Measurements from ENCODE around the gene THADA. TPM values are rescaled to one million over a fixed set of nuclear protein-coding genes. Genes with fewer than 3 reads are reported as not detected.

THADA gene
- polyA plus RNA-seq, 3 donors = 7.3 to 11.2 (median 9.7) TPM

GRCh38 chr2:43292851-43293743 lies 302.7 kb downstream of the THADA start:
- Mint-ChIP-seq H3K27ac (peak overlapping the region; percentile 97 to 99 (median 99)), H3K9me3 (peaks cover 0 to 5% (median 0%) of the 10 kb centered on the region in 7 donors), H3K27me3 (ENCODE audit: low read depth in 3 of 3) (no peaks in the 10 kb centered on the region), H3K36me3 (peaks cover 32 to 39% of the 10 kb centered on the region in 2 donors), H3K4me3 (no peak overlapping the region), H3K4me1 (peaks cover 42% of the 10 kb centered on the region)
- Histone ChIP-seq H3K4me2 (replicated peaks; ENCODE audit: extremely low read depth, low read length, poor library complexity, severe bottlenecking) (no peak overlapping the region), H3K36me3 (replicated peaks in 1 of 2; ENCODE audit: control insufficient read depth in 1 of 2, insufficient read depth in 2 of 2, low read length in 2 of 2) (peaks cover 0 to 16% of the 10 kb centered on the region in 2 donors), H3K79me2 (ENCODE audit: insufficient read depth, low read length) (no peaks in the 10 kb centered on the region), H3K9me3 (replicated peaks in 1 of 2; ENCODE audit: control insufficient read depth in 1 of 2, insufficient read depth in 1 of 2, low read length in 2 of 2) (no peaks in the 10 kb centered on the region), H3K27ac (ENCODE audit: low read depth in 1 of 2, low read length in 2 of 2) (peak overlapping the region; percentile 24 to 94), H3K27me3 (ENCODE audit: control insufficient read depth in 2 of 2, insufficient read depth in 2 of 2, low read length in 2 of 2) (no peaks in the 10 kb centered on the region), H4K20me1 (ENCODE audit: insufficient read depth, low read length) (no peaks in the 10 kb centered on the region), H3K9ac (ENCODE audit: insufficient read depth, low read length, poor library complexity, severe bottlenecking) (no peak overlapping the region), H3K4me1 (ENCODE audit: control insufficient read depth in 1 of 2, insufficient read depth in 2 of 2, low read length in 2 of 2) (peaks cover 38 to 39% of the 10 kb centered on the region in 2 donors), H3K4me3 (replicated peaks in 1 of 3; ENCODE audit: low read depth in 2 of 3, low read length in 3 of 3) (no peak overlapping the region), H2AFZ (ENCODE audit: insufficient read depth, low read depth, low read length, poor library complexity, severe bottlenecking) (no peak overlapping the region)
- WGBS (ENCODE audit: insufficient coverage) = 88% methylated on average over 8 of the region's 11 CpGs
- no peak for TF ChIP-seq CTCF (IDR thresholded peaks at IDR 0.05)
- no peak for DNase-seq
- intact Hi-C loops (cut with micrococcal nuclease) = loop anchor here (5.0 to 10.0 kb wide), 2 partner anchors 48 to 51 kb away; no protein-coding TSS in a partner anchor

- H3K36me3 Mint-ChIP-seq = peaks cover 36 to 45% of the 10 kb centered on the region in 2 donors
These were observed 303.5 kb downstream of the THADA start for GRCh38 chr2:43292297-43292696.

More at GRCh38 chr2:43292297-43292696, 303.5 kb downstream of the THADA start:
- no peaks in the 10 kb centered on the region for H3K79me2 ChIP-seq (ENCODE audit: insufficient read depth, low read length)
- Mint-ChIP-seq H3K27me3 (ENCODE audit: low read depth in 3 of 3) (no peaks in the 10 kb centered on the region), H3K27ac (peak overlapping the region in 5 of 7 donors; percentile 97 to 99 (median 98)), H3K4me3 (no peak overlapping the region), H3K9me3 (peaks cover 0 to 5% (median 0%) of the 10 kb centered on the region in 7 donors), H3K4me1 (peaks cover 49% of the 10 kb centered on the region)
- no peaks in the 10 kb centered on the region for H4K20me1 ChIP-seq (ENCODE audit: insufficient read depth, low read length)
- H3K27ac ChIP-seq (ENCODE audit: low read depth in 1 of 2, low read length in 2 of 2) = peak overlapping the region in 1 of 2 donors; percentile 94
- H2AFZ ChIP-seq (ENCODE audit: insufficient read depth, low read depth, low read length, poor library complexity, severe bottlenecking) = no peak overlapping the region
- WGBS (ENCODE audit: insufficient coverage) = no CpG with 5 or more reads among the region's 1 CpG
- no peak for DNase-seq
- H3K4me2 ChIP-seq (replicated peaks; ENCODE audit: extremely low read depth, low read length, poor library complexity, severe bottlenecking) = no peak overlapping the region
- H3K9ac ChIP-seq (ENCODE audit: insufficient read depth, low read length, poor library complexity, severe bottlenecking) = no peak overlapping the region
- intact Hi-C loops (cut with micrococcal nuclease) = loop anchor here (5.0 to 10.0 kb wide), 2 partner anchors 47 to 50 kb away; no protein-coding TSS in a partner anchor
- no peak for TF ChIP-seq CTCF (IDR thresholded peaks at IDR 0.05)
- H3K36me3 ChIP-seq (replicated peaks in 1 of 2; ENCODE audit: control insufficient read depth in 1 of 2, insufficient read depth in 2 of 2, low read length in 2 of 2) = peaks cover 0 to 20% of the 10 kb centered on the region in 2 donors
- H3K4me1 ChIP-seq (ENCODE audit: control insufficient read depth in 1 of 2, insufficient read depth in 2 of 2, low read length in 2 of 2) = peaks cover 41 to 44% of the 10 kb centered on the region in 2 donors
- no peaks in the 10 kb centered on the region for H3K27me3 ChIP-seq (ENCODE audit: control insufficient read depth in 2 of 2, insufficient read depth in 2 of 2, low read length in 2 of 2)
- no peak overlapping the region for H3K4me3 ChIP-seq (replicated peaks in 1 of 3; ENCODE audit: low read depth in 2 of 3, low read length in 3 of 3)
- no peaks in the 10 kb centered on the region for H3K9me3 ChIP-seq (replicated peaks in 1 of 2; ENCODE audit: control insufficient read depth in 1 of 2, insufficient read depth in 1 of 2, low read length in 2 of 2)

All from CD14-positive monocyte (primary cell).